Mesothelial cell of epicardium (in vitro differentiated cells): ENCODE results near the gene CAMTA1. TPM values are rescaled to one million over a fixed set of nuclear protein-coding genes. Genes with fewer than 3 reads are reported as not detected.

ENCODE experiments used
- DNase-seq, 2 experiments: peaks; one replicate each; pipeline ENCODE4 v3.0.0; 2021; ENCODE audit warnings: low spot score in 2 of 2; ENCODE audit not compliant: unreplicated experiment in 2 of 2
- H3K27ac Mint-ChIP-seq: 2 replicates; pipeline ENCODE4 v1.8.0; 2021; ENCODE audit warnings: mixed read lengths
- H3K27me3 Mint-ChIP-seq: 2 replicates; pipeline ENCODE4 v1.8.0; 2021; ENCODE audit warnings: low read depth, mixed read lengths
- H3K36me3 Mint-ChIP-seq: 2 replicates; pipeline ENCODE4 v1.8.0; 2021; ENCODE audit warnings: mixed read lengths
- H3K4me1 Mint-ChIP-seq: 2 replicates; pipeline ENCODE4 v1.8.0; 2021; ENCODE audit warnings: mixed read lengths
- H3K4me3 Mint-ChIP-seq: 2 replicates; pipeline ENCODE4 v1.8.0; 2021; ENCODE audit warnings: mild to moderate bottlenecking, moderate library complexity, mixed read lengths
- H3K9me3 Mint-ChIP-seq: 2 replicates; pipeline ENCODE4 v1.8.0; 2021; ENCODE audit warnings: mixed read lengths
- total RNA-seq: library from RNA; stranded (reverse); gene quantifications from 3 replicates; pipeline ENCODE4 v1.2.1, GENCODE V29; 2021
- TF ChIP-seq, protein P1 (sequence below): fragments of 200-600 bp; sonication (generic); IDR thresholded peaks from one replicate; pipeline ENCODE4 v1.5.0; 2021; ENCODE audit warnings: antibody characterized with exemption; ENCODE audit not compliant: unreplicated experiment

CAMTA1 gene
- total RNA-seq, 1 donor from 2014 or later, result 70.4 TPM

- no peak for DNase-seq
- Mint-ChIP-seq H3K27ac (no peak overlapping the region), H3K4me3 (no peak overlapping the region), H3K4me1 (peaks cover 10% of the 10 kb centered on the region), H3K36me3 (no peaks in the 10 kb centered on the region), H3K9me3 (no peaks in the 10 kb centered on the region), H3K27me3 (peaks cover 6% of the 10 kb centered on the region)
- TF ChIP-seq, protein P1, sequence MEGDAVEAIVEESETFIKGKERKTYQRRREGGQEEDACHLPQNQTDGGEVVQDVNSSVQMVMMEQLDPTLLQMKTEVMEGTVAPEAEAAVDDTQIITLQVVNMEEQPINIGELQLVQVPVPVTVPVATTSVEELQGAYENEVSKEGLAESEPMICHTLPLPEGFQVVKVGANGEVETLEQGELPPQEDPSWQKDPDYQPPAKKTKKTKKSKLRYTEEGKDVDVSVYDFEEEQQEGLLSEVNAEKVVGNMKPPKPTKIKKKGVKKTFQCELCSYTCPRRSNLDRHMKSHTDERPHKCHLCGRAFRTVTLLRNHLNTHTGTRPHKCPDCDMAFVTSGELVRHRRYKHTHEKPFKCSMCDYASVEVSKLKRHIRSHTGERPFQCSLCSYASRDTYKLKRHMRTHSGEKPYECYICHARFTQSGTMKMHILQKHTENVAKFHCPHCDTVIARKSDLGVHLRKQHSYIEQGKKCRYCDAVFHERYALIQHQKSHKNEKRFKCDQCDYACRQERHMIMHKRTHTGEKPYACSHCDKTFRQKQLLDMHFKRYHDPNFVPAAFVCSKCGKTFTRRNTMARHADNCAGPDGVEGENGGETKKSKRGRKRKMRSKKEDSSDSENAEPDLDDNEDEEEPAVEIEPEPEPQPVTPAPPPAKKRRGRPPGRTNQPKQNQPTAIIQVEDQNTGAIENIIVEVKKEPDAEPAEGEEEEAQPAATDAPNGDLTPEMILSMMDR, result no peak
These were observed 720.7 kb downstream of the CAMTA1 start for GRCh38 chr1:7505771-7506453.

DNA sequence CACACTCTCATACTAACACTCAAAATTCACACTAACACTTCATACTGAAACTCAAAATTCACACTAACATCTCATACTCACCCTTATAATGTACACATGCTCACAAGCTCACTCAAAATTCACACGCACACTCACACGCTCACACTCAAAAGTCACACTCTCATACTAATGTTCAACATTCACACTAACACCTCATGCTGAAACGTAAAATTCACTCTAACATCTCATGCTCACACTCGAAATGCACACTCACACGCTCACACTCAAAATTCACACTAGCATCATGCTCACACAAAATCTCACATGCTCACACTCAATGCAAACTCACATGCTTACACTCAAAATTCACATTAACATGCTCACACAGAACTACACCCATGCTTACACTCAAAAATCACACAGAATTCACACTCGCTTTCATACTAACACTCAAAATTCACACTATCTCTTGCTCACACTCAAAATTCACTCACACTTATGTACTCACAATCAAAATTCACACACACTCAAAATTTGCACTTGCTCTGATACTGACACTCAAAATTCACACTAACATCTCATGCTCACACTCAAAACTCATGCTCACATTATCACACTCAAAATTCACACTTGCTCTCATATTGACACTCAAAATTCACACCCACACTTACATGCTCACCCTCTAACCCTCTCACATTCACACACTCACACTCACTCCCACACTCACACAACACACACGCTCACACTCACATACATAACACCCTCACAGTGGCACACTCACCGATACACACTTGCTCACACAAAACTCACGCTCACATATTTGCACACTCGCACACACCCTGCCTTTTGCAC lies 721.4 kb downstream of the CAMTA1 start:
- no peaks in the 10 kb centered on the region for H3K36me3 Mint-ChIP-seq

DNA sequence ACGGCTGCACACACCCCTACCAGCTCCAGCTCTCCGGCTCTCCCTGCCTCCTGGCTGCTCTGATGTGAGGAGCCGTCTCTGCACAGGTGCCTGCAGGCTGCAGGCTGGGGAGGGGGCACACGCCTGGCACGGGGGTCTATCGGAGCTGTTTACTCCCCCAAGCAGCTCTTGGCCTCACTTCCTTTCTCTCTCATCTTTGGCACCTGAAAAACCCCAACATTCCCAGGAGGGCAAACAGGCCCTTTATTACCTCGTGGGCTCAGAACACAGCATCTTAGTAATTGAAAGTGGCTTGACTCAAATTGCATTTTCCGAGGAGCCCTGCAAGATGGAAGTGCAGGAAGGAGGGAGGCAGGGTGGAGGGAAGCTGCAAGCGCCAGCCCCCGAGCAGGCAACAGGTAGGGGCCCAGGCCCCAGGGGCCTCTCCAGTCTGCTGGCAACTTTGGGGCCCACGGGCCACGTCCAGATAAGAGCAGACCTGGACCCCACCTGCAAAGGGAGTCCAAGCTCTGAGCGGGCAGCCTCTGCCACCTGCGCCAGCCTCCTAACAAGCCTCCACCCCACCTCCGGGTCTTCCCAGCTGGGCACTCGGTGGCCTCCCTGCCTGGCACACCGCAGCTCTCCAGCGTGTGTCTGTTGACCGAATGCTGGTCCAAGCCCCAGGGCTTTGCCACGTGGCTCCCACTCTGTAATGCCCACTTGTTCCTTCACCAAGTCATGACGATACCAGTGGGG lies 722.2 kb downstream of the CAMTA1 start:
- Mint-ChIP-seq H3K36me3 (no peaks in the 10 kb centered on the region), H3K27ac (no peak overlapping the region), H3K4me3 (no peak overlapping the region), H3K4me1 (peaks cover 4% of the 10 kb centered on the region), H3K27me3 (peaks cover 16% of the 10 kb centered on the region), H3K9me3 (no peaks in the 10 kb centered on the region)
- TF ChIP-seq, protein P1, result no peak
- DNase-seq, result no peak

More for the DNA sequence above, 721.4 kb downstream of the CAMTA1 start:
- H3K4me3 Mint-ChIP-seq, result no peak overlapping the region
- DNase-seq, result no peak
- no peaks in the 10 kb centered on the region for H3K9me3 Mint-ChIP-seq
- H3K27ac Mint-ChIP-seq, result no peak overlapping the region
- TF ChIP-seq, protein P1, result no peak
- peaks cover 9% of the 10 kb centered on the region for H3K27me3 Mint-ChIP-seq
- peaks cover 7% of the 10 kb centered on the region for H3K4me1 Mint-ChIP-seq

GRCh38 chr1:7508052-7508933 lies 723.0 kb downstream of the CAMTA1 start:
- Mint-ChIP-seq H3K27ac (no peak overlapping the region), H3K4me3 (no peak overlapping the region), H3K27me3 (peaks cover 23% of the 10 kb centered on the region), H3K9me3 (no peaks in the 10 kb centered on the region), H3K36me3 (no peaks in the 10 kb centered on the region), H3K4me1 (peaks cover 4% of the 10 kb centered on the region)
- DNase-seq, result no peak
- TF ChIP-seq, protein P1, result no peak
